ENCODE data around the gene TFF2.

TFF2 gene

GRCh38 chr21:42366292-42367010, 15.7 kb upstream of the TFF2 start, which contains the start of gene TFF1:
TSS of gene TFF1 (minus strand) at chr21:42366535. CDS start at chr21:42366495, 40 bp downstream.
- no peak for DNase-seq (ENCODE audit: low read depth in 2 of 2)

DNA sequence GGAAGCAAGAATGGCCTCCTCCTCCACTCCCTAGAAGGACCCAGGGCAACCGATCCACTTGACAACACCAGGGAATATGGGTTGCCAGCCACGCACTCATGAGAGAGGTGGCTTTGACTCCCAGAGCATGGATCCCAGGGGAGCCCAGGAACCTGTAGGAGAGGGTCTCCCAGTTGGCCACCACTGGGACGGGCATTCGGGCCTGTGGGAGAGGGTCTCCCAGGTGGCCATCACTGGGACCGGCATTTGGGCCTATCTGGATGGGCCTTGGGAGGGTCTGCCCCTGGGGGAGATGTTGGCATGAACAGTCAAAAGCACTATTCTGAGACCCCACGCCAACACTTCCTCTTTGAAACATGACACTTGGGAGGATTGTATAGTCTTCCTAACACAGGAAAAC, 15.0 kb upstream of the TFF2 start:
- DNase-seq (ENCODE audit: low read depth in 2 of 2), result no peak

- DNase-seq (ENCODE audit: low read depth in 2 of 2), result no peak
Measured at GRCh38 chr21:42364304-42364865, 13.6 kb upstream of the TFF2 start.

DNA sequence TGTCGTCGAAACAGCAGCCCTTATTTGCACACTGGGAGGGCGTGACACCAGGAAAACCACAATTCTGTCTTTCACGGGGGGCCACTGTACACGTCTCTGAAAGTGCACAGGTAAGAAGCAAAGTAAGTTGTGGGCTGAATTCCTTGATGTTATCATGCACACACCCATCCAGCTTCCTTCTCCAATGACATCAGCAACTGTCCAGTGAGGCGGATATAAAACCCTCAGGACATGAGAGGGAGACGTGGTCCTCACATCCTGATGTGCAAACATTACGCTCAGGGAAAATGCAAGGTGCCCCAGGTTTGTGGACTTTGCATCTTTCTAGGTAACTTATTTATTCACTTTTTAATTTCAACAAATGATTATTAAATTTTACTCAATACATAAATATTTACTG, 12.5 kb upstream of the TFF2 start:
- no peak for DNase-seq (ENCODE audit: low read depth in 2 of 2)

GRCh38 chr21:42362700-42363099, 11.9 kb upstream of the TFF2 start:
- DNase-seq (ENCODE audit: low read depth in 2 of 2), result no peak

DNA sequence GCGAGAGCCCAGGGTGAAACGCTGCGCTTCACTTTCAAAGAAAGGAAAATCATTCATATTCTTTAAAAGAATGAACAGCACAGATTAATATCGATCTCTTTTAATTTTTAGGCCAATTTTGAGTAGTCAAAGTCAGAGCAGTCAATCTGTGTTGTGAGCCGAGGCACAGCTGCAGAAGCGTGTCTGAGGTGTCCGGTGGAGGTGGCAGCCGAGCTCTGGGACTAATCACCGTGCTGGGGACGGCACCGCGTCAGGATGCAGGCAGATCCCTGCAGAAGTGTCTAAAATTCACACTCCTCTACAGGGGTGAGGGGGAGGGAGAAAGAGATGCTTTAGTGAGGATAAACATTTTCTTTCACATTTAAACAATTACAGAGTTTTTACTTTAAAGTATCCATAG, 11.4 kb upstream of the TFF2 start:
- DNase-seq (ENCODE audit: low read depth in 2 of 2), result no peak

DNA sequence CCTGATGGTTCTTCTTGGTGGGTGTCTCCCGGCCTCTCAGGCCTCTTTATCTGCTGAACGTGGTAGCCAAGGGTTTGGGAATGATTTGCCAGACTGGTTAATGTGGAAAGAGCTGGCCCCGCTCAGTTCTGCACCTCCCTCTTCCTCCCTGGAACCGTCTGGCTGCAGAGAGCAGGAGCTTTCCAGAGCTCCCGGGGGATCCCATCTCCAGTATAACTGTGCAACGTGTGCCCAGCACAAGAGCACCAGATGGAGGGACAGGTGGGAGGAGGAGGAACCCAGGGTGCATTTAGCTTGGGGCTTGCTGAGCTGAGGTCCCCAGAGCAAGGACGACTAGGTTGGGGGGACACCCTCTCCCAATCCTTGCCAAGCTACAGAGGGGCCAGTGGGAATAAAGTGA, 10.5 kb upstream of the TFF2 start:
- DNase-seq (ENCODE audit: low read depth in 2 of 2), result no peak

- peak in 1 of 2 donors; percentile 28 for DNase-seq (ENCODE audit: low read depth in 2 of 2)
Measured at GRCh38 chr21:42360317-42360716, 9.5 kb upstream of the TFF2 start.

GRCh38 chr21:42358937-42359336, 8.1 kb upstream of the TFF2 start:
- no peak for DNase-seq (ENCODE audit: low read depth in 2 of 2)

DNA sequence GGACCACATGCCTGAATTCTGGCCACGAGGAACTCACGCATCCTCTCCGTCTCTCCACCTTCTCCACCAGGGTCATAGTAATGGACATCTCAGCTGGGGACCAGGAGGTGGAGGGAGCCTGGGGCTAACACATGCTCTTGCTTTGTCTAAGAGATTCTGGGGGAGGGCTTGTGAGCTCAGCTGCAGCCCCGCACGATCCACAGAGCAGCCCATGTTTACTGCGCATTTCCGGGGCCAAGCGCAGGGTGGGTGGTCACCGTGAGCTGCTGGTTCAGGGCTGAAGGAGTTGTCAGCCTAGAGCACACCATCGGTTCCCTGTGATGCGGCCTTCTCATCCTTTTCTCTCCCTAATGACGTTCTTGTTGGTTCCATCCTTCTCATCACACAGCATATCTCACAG, 7.5 kb upstream of the TFF2 start:
- DNase-seq (ENCODE audit: low read depth in 2 of 2), result no peak

DNA sequence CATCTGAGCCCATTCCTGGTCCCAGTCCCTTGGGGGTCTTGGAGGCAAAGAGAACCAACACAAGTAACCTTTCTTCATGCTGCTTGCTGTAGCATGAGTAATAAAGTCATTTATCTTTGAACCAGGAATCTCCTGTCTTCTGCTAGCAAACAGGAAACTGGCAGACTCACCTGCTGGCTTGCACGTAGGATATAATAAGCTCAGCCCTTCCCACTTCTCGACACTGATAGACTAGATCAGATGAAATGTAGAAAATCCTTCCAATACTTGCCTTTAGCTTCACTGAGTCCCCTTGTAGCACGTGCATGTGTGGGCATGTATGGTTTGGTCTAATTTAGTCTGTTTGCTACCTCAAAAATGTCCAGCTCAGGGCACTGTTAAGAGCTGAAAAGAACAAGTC, 6.5 kb upstream of the TFF2 start:
- DNase-seq (ENCODE audit: low read depth in 2 of 2), result no peak

- DNase-seq (ENCODE audit: low read depth in 2 of 2), result no peak
Measured at GRCh38 chr21:42356650-42357049, 5.9 kb upstream of the TFF2 start.

- no peak for DNase-seq (ENCODE audit: low read depth in 2 of 2)
Measured at GRCh38 chr21:42356046-42356445, 5.3 kb upstream of the TFF2 start.

GRCh38 chr21:42353623-42354022, 2.8 kb upstream of the TFF2 start:
- no peak for DNase-seq (ENCODE audit: low read depth in 2 of 2)

DNA sequence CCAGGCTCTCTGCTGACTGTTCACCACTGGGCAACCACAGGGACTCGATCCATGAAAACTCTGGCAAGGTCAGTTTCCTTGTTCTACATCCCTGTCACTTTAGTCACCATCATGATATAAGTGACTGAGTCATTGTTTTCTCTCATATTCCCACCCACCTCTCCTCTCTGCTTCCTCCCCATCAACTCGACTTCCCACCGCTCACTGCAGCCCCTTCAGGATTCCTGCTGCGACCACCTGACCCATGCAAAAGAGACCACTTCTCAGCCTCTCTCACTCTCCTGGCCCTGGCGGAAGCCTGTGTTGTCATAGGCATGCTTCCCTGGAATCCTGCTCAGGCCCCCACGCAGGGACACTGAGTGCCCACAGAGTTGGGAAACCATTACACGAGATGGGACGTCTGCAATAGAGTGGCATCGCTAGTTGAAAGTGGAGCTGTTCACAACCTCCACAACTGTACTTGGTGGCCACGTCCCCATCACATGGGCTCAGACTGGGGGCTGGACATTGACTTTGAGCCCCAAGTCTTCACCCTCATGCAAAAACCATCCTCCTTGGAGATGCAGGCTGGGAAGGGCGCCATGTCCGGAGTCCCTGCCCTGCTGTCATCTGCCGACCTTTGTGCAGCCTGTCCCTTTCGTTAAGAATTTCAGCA, 1.8 kb upstream of the TFF2 start:
- DNase-seq (ENCODE audit: low read depth in 2 of 2), result no peak

DNA sequence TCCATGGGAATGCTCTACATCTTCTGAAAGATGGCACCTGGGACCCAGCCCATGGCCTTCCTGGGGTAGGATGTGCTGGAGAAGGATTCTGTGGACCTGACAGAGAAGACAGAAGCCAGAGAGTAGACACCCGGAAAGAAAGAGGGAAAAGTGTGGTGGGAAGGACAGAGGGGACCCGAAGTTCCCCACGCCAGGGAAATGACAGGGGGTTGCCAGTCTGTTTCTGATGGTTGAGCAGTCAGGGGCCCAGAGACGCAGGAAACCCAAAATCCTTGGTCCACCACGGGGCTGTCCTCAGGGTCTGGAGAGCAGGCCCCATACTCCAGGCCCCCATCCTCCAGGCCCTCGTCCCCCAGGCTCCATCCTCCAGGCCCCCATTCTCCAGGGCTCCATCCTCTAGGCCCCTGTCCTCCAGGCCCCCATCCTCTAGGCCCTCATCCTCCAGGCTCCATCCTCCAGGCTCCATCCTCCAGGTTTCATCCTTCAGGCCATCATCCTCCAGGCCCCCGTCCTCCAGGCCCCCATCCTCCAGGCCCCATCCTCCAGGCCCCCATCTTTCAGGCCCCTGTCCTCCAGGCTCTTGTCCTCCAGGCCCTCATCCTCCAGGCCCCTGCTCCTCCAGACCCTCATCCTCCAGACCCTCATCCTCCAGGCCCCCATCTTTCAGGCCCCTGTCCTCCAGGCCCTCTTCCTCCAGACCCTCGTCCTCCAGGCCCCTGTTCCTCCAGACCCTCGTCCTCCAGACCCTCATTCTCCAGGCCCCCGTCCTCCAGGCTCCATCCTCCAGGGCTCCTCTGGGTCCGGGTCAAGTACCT, 1.0 kb upstream of the TFF2 start:
- DNase-seq (ENCODE audit: low read depth in 2 of 2), result no peak

DNA sequence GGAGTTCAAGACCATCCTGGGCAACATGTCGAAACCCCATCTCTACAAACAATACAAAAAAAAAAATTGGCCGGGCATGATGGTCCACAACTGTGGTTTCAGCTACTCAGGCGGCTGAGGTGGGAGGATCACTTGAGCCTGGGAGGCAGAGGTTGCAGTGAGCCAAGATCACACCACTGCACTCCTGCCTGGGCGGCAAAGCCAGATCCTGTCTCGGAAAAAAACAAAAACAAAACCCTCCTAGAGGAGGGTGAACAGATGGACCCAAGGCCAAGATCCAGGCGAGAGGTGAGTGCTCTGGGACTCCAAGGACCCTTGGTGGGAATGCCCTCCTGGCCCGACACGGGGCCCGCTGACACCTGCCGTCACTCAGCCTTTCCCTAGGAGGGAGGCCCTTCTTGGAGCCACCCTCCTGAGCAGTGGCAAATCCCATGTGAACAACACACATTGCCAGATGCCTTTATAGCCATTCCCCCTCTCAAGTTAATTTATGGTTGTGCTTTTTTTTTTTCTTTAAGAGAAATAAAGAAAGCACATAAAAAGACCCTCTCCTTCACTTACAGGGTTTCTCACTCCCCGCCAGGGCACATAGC, 380 bp downstream of the TFF2 start:
- no peak for DNase-seq (ENCODE audit: low read depth in 2 of 2)

DNA sequence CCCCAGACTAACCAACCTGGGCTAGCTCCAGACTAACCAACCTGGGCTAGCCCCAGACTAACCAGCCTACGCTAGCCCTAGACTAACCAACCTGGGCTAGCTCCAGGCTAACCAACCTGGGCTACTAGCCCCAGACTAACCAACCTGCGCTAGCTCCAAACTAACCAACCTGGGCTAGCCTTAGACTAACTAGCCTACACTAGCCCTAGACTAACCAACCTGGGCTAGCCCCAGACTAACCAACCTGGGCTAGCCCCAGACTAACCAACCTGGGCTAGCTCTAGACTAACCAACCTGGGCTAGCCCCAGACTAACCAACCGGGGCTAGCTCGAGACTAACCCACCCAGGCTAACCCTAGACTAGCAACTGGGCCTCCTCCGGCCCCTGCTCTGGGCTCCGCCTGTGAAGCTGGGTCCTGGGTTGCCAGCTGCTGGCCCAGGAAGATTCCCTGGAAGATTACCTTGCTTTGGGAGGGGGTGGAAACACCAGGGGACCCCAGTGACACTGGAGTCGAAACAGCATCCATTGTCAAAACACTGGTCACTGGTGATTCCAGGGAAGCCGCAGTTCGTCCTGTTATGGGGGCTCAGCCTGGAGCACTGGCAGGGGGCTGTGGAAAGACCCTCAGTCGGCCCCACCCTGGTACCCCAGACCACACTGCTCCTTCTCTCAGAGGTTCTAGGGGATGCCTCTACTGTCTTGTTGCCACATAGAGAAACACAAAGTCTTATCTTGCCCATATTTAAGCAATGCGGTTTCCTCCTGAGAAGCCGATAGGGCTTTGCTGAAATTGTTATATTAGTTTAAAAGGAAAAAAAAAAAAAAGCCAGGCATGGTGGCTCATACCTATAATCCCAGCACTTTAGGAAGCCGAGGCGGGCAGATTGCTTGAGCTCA, 1.1 kb downstream of the TFF2 start:
- no peak for DNase-seq (ENCODE audit: low read depth in 2 of 2)

DNA sequence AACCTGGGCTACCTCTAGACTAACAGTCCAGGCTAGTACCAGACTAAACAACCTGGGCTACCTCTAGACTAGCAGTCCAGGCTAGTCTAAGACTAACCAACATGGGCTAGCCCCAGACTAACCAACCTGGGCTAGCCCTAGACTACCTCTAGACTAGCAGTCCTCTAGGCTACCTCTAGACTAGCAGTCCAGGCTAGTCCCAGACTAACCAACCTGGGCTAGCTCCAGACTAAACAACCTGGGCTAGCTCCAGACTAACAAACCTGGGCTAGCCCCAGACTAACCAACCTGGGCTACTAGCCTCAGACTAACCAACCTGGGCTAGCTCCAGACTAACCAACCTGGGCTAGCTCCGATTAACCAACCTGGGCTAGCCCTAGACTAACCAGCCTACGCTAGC, 2.0 kb downstream of the TFF2 start:
- no peak for DNase-seq (ENCODE audit: low read depth in 2 of 2)

DNA sequence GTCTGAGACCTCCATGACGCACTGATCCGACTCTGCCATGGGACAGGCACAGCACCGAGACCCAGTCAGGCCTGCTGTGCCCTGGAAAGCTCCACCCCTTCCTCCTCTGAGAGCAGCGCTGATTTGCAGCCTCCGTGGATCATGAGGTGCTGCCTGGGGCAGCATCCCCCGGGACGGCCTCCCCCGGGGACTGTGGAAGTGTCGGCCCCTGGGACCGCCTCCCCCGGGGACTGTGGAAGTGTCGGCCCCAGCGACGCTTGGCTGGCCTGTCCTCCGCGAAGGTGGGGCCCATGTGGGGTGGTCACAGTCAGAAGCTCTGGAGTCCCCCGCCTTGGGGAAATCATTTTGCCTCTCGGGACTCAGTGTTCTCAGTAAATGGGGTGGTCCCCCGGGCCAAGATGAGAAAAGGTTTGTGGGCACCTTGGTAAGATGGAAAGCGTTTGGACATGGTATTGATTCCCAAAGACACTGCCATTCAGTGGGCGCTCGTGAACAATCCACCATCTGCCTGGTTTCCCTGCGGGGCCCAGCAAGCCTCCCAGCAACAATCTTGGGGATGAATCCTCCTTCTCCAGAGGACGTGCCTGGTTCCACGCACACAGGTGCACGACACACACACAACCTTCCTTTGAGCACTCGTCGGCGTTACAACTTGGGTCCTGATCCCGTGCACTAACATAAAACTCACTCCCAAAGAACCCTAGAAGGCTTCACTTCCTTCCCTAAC, 3.0 kb downstream of the TFF2 start:
- DNase-seq (ENCODE audit: low read depth in 2 of 2), result no peak

All from stimulated activated CD8-positive, alpha-beta memory T cell treated with anti-CD3 and anti-CD28 coated beads, Interleukin-2, amount 100 ng/mL, for 48 hours (primary cell).